HEK293 (cell line): ENCODE measurements around the gene CUL3.

ENCODE experiments used
- CTCF ChIA-PET: fragments of 350-600 bp; formaldehyde crosslinking; extraction: SDS; loops from one replicate; lab custom pipeline; 2021; ENCODE audit warnings: antibody characterized with exemption; lab: Yijun Ruan, JAX
- POLR2A ChIA-PET: fragments of 300-600 bp; formaldehyde crosslinking; extraction: SDS; loops from one replicate; lab custom pipeline; 2020; ENCODE audit warnings: antibody characterized with exemption, inconsistent platforms; lab: Yijun Ruan, JAX
- H3K27ac ChIP-seq: fragments of 200-500 bp; sonication (Bioruptor generic); 2 replicates; pipeline ENCODE4 v1.5.1; 2014; ENCODE audit warnings: low read depth, low read length, control low read depth, inconsistent platforms; ENCODE audit errors: extremely low read depth
- H3K36me3 ChIP-seq, 2 experiments: fragments of 200-500 bp in 1 of 2; sonication (Bioruptor generic) in 1 of 2; 1 replicate in 1 of 2; 2 replicates in 1 of 2; pipeline ENCODE4 v1.5.1; 2014 to 2017; ENCODE audit warnings: inconsistent platforms in 2 of 2, low read length in 2 of 2; ENCODE audit not compliant: control insufficient read depth in 2 of 2, insufficient read depth in 1 of 2
- H3K4me1 ChIP-seq: fragments of 200-500 bp; sonication (Bioruptor generic); 2 replicates; pipeline ENCODE4 v1.5.1; 2014; ENCODE audit warnings: mild to moderate bottlenecking, low read length, inconsistent platforms; ENCODE audit not compliant: control insufficient read depth, insufficient read depth
- H3K4me3 ChIP-seq: 2 replicates; pipeline ENCODE4 v1.5.1; 2011; ENCODE audit warnings: low read depth, mild to moderate bottlenecking, control low read depth, low read length, moderate library complexity
- H3K9me3 ChIP-seq: fragments of 200-500 bp; sonication (Bioruptor generic); 2 replicates; pipeline ENCODE4 v1.5.1; 2014; ENCODE audit warnings: low read depth, low read length, inconsistent platforms; ENCODE audit not compliant: control insufficient read depth, insufficient read depth
- CTCF ChIP-seq: fragments of 450-650 bp; formaldehyde crosslinking; IDR thresholded peaks from 2 replicates; pipeline ENCODE4 v1.5.1; 2016; ENCODE audit warnings: missing biosample characterization, missing genetic modification characterization
- RBAK ChIP-seq: fragments of 450-650 bp; formaldehyde crosslinking; IDR thresholded peaks from 2 replicates; pipeline ENCODE4 v1.5.1; 2016; ENCODE audit warnings: missing biosample characterization, missing genetic modification characterization
- SCRT2 ChIP-seq: fragments of 450-650 bp; formaldehyde crosslinking; IDR thresholded peaks from 2 replicates; pipeline ENCODE4 v1.5.1; 2016; ENCODE audit warnings: missing biosample characterization, missing genetic modification characterization
- SP3 ChIP-seq: fragments of 450-650 bp; formaldehyde crosslinking; IDR thresholded peaks from 2 replicates; pipeline ENCODE4 v1.5.1; 2016; ENCODE audit warnings: missing biosample characterization, missing genetic modification characterization
- ZNF121 ChIP-seq: fragments of 450-650 bp; formaldehyde crosslinking; IDR thresholded peaks from 2 replicates; pipeline ENCODE4 v1.5.1; 2016; ENCODE audit warnings: missing biosample characterization, missing genetic modification characterization
- ZNF138 ChIP-seq: fragments of 450-650 bp; formaldehyde crosslinking; IDR thresholded peaks from 2 replicates; pipeline ENCODE4 v1.5.1; 2016; ENCODE audit warnings: missing biosample characterization, missing genetic modification characterization, borderline replicate concordance
- ZNF223 ChIP-seq: fragments of 450-650 bp; formaldehyde crosslinking; IDR thresholded peaks from 2 replicates; pipeline ENCODE4 v1.5.1; 2016; ENCODE audit warnings: missing biosample characterization, missing genetic modification characterization
- ZNF280D ChIP-seq: fragments of 450-650 bp; formaldehyde crosslinking; IDR thresholded peaks from 2 replicates; pipeline ENCODE4 v1.5.1; 2016; ENCODE audit warnings: missing biosample characterization, missing genetic modification characterization
- ZNF433 ChIP-seq: fragments of 450-650 bp; formaldehyde crosslinking; IDR thresholded peaks from 2 replicates; pipeline ENCODE4 v1.5.1; 2016; ENCODE audit warnings: missing biosample characterization, missing genetic modification characterization, low read depth
- ZNF518A ChIP-seq: fragments of 450-650 bp; formaldehyde crosslinking; conservative IDR thresholded peaks from 2 replicates; pipeline ENCODE4 v1.5.1; 2016; ENCODE audit warnings: low read depth, missing biosample characterization, missing genetic modification characterization
- ZNF692 ChIP-seq: fragments of 450-650 bp; formaldehyde crosslinking; IDR thresholded peaks from 2 replicates; pipeline ENCODE4 v1.5.1; 2016; ENCODE audit warnings: missing biosample characterization, missing genetic modification characterization
- ZSCAN18 ChIP-seq: fragments of 450-650 bp; formaldehyde crosslinking; IDR thresholded peaks from 2 replicates; pipeline ENCODE4 v1.5.1; 2016; ENCODE audit warnings: missing biosample characterization, missing genetic modification characterization
- ZSCAN23 ChIP-seq: fragments of 450-650 bp; formaldehyde crosslinking; IDR thresholded peaks from 2 replicates; pipeline ENCODE4 v1.5.1; 2016; ENCODE audit warnings: missing biosample characterization, missing genetic modification characterization

CUL3 gene

GRCh38 chr2:224612578-224612977 lies 27.4 kb upstream of the CUL3 start (continued):
- TF ChIP-seq ZNF223 (tag by site-specific recombination) (no peak), SP3 (no peak), ZSCAN18 (tag by site-specific recombination) (no peak), ZNF138 (tag by site-specific recombination) (no peak), SCRT2 (tag by site-specific recombination) (no peak), ZNF280D (tag by site-specific recombination) (no peak), RBAK (tag by site-specific recombination) (no peak), ZNF433 (no peak), ZNF518A (tag by site-specific recombination) (no peak), ZNF692 (tag by site-specific recombination) (no peak), ZSCAN23 (tag by site-specific recombination) (no peak)
- TF ChIP-seq, all 188 proteins: peak for 0

GRCh38 chr2:224611938-224612337 lies 26.8 kb upstream of the CUL3 start:
- Histone ChIP-seq H3K36me3 (no peaks in the 10 kb centered on the region), H3K4me3 (no peak overlapping the region), H3K27ac (no peak overlapping the region), H3K4me1 (no peaks in the 10 kb centered on the region), H3K9me3 (no peaks in the 10 kb centered on the region)
- ChIA-PET CTCF (interaction anchor here (1.1 kb wide), 1 partner anchor 165 kb away, joined by 3 read pairs; no protein-coding TSS in a partner anchor), POLR2A (no interaction called here)
- TF ChIP-seq ZNF121 (no peak), CTCF (peak; percentile 79)
